Mesenchymal stem cell (in vitro differentiated cells and primary cell): ENCODE results near the gene VIT.
"Not testable (repeated sequence)": the region's sequence is repeated elsewhere in the genome, so short reads cannot be mapped to it uniquely, and the experiment has no call there.

Experiments
- DNase-seq: peaks from one replicate; pipeline ENCODE4 v3.0.0-alpha.2; 2013
- H2AFZ ChIP-seq: one replicate; pipeline ENCODE4 v1.6.1; 2013; ENCODE audit warnings: low read depth, mild to moderate bottlenecking, control low read depth, inconsistent platforms, low read length, moderate library complexity
- H2AK5ac ChIP-seq: 2 replicates; pipeline ENCODE4 v1.6.1; 2013; ENCODE audit warnings: low read length, moderate library complexity, mild to moderate bottlenecking, inconsistent platforms; ENCODE audit not compliant: severe bottlenecking
- H2BK120ac ChIP-seq: one replicate; pipeline ENCODE4 v1.6.1; 2013; ENCODE audit warnings: low read depth, mild to moderate bottlenecking, inconsistent platforms, low read length, moderate library complexity
- H2BK12ac ChIP-seq, 2 experiments: one replicate each; pipeline ENCODE4 v1.6.1; 2013; ENCODE audit warnings: inconsistent platforms in 2 of 2, low read length in 2 of 2, mild to moderate bottlenecking in 2 of 2, moderate library complexity in 2 of 2, control low read depth in 1 of 2
- H2BK15ac ChIP-seq: one replicate; pipeline ENCODE4 v1.6.1; 2013; ENCODE audit warnings: mild to moderate bottlenecking, low read depth, inconsistent platforms; ENCODE audit not compliant: poor library complexity, severe bottlenecking
- H2BK5ac ChIP-seq: 2 replicates; pipeline ENCODE4 v1.6.1; 2013; ENCODE audit warnings: low read depth, mild to moderate bottlenecking, low read length, control low read depth, inconsistent platforms; ENCODE audit not compliant: poor library complexity, severe bottlenecking
- H3K14ac ChIP-seq, 2 experiments: one replicate each; pipeline ENCODE4 v1.6.1; 2013; ENCODE audit warnings: inconsistent platforms in 2 of 2, low read length in 2 of 2, control low read depth in 1 of 2, mild to moderate bottlenecking in 1 of 2, moderate library complexity in 1 of 2
- H3K18ac ChIP-seq, 2 experiments: one replicate each; pipeline ENCODE4 v1.6.1; 2013; ENCODE audit warnings: inconsistent platforms in 2 of 2, low read length in 2 of 2, control low read depth in 1 of 2, low read depth in 1 of 2, mild to moderate bottlenecking in 1 of 2
- H3K23ac ChIP-seq, 2 experiments: one replicate each; pipeline ENCODE4 v1.6.1; 2013; ENCODE audit warnings: inconsistent platforms in 2 of 2, low read length in 2 of 2, mild to moderate bottlenecking in 2 of 2, moderate library complexity in 2 of 2, control low read depth in 1 of 2
- H3K27ac ChIP-seq: 2 replicates; pipeline ENCODE4 v1.5.1; 2013; ENCODE audit warnings: mild to moderate bottlenecking, moderate library complexity, low read length, control low read depth, inconsistent platforms; ENCODE audit not compliant: poor library complexity, severe bottlenecking
- H3K27me3 ChIP-seq, 2 experiments: 2 replicates each; pipeline versions ENCODE4 v1.6.1 to v1.7.0; 2013; ENCODE audit warnings: low read length in 2 of 2, mild to moderate bottlenecking in 2 of 2, moderate library complexity in 2 of 2, control low read depth in 1 of 2, inconsistent platforms in 1 of 2; ENCODE audit not compliant: control insufficient read depth in 1 of 2, insufficient read depth in 1 of 2
- H3K36me3 ChIP-seq, 2 experiments: 2 replicates each; pipeline versions ENCODE4 v1.6.1 to v1.7.0; 2013; ENCODE audit warnings: low read length in 2 of 2, control low read depth in 1 of 2, inconsistent platforms in 1 of 2, low read depth in 1 of 2, mild to moderate bottlenecking in 1 of 2; ENCODE audit not compliant: insufficient read depth in 2 of 2, control insufficient read depth in 1 of 2
- H3K4ac ChIP-seq, 2 experiments: one replicate each; pipeline ENCODE4 v1.6.1; 2013; ENCODE audit warnings: inconsistent platforms in 2 of 2, low read length in 2 of 2, mild to moderate bottlenecking in 2 of 2, moderate library complexity in 2 of 2, control low read depth in 1 of 2, low read depth in 1 of 2
- H3K4me1 ChIP-seq: 2 replicates; pipeline ENCODE4 v1.6.1; 2013; ENCODE audit warnings: low read depth, low read length, control low read depth; ENCODE audit not compliant: control insufficient read depth, insufficient read depth
- H3K4me2 ChIP-seq: 2 replicates; pipeline ENCODE4 v1.6.1; 2013; ENCODE audit warnings: low read length, mild to moderate bottlenecking, inconsistent platforms; ENCODE audit not compliant: poor library complexity, severe bottlenecking
- H3K4me3 ChIP-seq, 2 experiments: 2 replicates each; pipeline versions ENCODE4 v1.5.1 to v1.7.0; 2013; ENCODE audit warnings: low read length in 2 of 2, mild to moderate bottlenecking in 2 of 2, control low read depth in 1 of 2, low read depth in 1 of 2; ENCODE audit not compliant: insufficient read depth in 1 of 2
- H3K79me1 ChIP-seq: replicated peaks from 2 replicates; pipeline ENCODE4 v1.6.1; 2013; ENCODE audit warnings: mild to moderate bottlenecking, control low read depth, low read length, inconsistent platforms; ENCODE audit not compliant: poor library complexity, severe bottlenecking
- H3K9ac ChIP-seq: 2 replicates; pipeline ENCODE4 v1.7.0; 2013; ENCODE audit warnings: mild to moderate bottlenecking, low read length, moderate library complexity
- H3K9me3 ChIP-seq: 2 replicates; pipeline ENCODE4 v1.7.0; 2013; ENCODE audit warnings: mild to moderate bottlenecking, low read length; ENCODE audit not compliant: control insufficient read depth
- H4K8ac ChIP-seq: one replicate; pipeline ENCODE4 v1.6.1; 2013; ENCODE audit warnings: inconsistent platforms, mild to moderate bottlenecking, low read length, moderate library complexity
- H4K91ac ChIP-seq: one replicate; pipeline ENCODE4 v1.6.1; 2013; ENCODE audit warnings: mild to moderate bottlenecking, low read length, inconsistent platforms
- WGBS: methylation state at CpG from one replicate; pipeline ENCODE4 v1.1.7; 2013; ENCODE audit warnings: mixed read lengths; 5-methylcytosine and 5-hydroxymethylcytosine counted together

VIT gene

GRCh38 chr2:36824273-36824672, 127.8 kb downstream of the VIT start:
- no peak overlapping the region for H2BK15ac ChIP-seq
- H2AK5ac ChIP-seq = no peak overlapping the region
- H2BK5ac ChIP-seq = no peak overlapping the region
- peaks cover 0 to 4% of the 10 kb centered on the region in 2 experiments for H3K27me3 ChIP-seq
- no peak overlapping the region for H4K8ac ChIP-seq
- no peak overlapping the region for H3K23ac ChIP-seq
- no peak overlapping the region for H3K4ac ChIP-seq
- no peak overlapping the region for H3K18ac ChIP-seq
- no peak overlapping the region for H2BK12ac ChIP-seq
- no peak overlapping the region for H3K27ac ChIP-seq
- no peak overlapping the region for H2BK120ac ChIP-seq
- no peak overlapping the region for H3K4me3 ChIP-seq
- H3K9ac ChIP-seq = no peak overlapping the region
- no peak overlapping the region for H4K91ac ChIP-seq
- no peaks in the 10 kb centered on the region for H3K79me1 ChIP-seq
- H3K4me1 ChIP-seq = peaks cover 2% of the 10 kb centered on the region
- no peaks in the 10 kb centered on the region for H3K36me3 ChIP-seq
- H3K9me3 ChIP-seq = no peaks in the 10 kb centered on the region
- WGBS = 78% methylated on average over 7 of the region's 7 CpGs
- H3K14ac ChIP-seq = no peak overlapping the region
- no peak overlapping the region for H2AFZ ChIP-seq
- no peak overlapping the region for H3K4me2 ChIP-seq
- DNase-seq = no peak

- not testable (repeated sequence) for H3K27me3 ChIP-seq, H2BK5ac ChIP-seq, H4K8ac ChIP-seq, DNase-seq, H3K79me1 ChIP-seq, H2AFZ ChIP-seq, H2BK12ac ChIP-seq, H3K36me3 ChIP-seq, H3K4ac ChIP-seq, H3K4me2 ChIP-seq, H2BK120ac ChIP-seq, H3K14ac ChIP-seq, H3K4me1 ChIP-seq, H3K23ac ChIP-seq, H4K91ac ChIP-seq, H3K9me3 ChIP-seq, H2AK5ac ChIP-seq, H2BK15ac ChIP-seq, H3K4me3 ChIP-seq, H3K18ac ChIP-seq, H3K9ac ChIP-seq, H3K27ac ChIP-seq
- WGBS = 94% methylated on average over 2 of the region's 2 CpGs
Observed at GRCh38 chr2:36824683-36825082, 128.2 kb downstream of the VIT start.

GRCh38 chr2:36831185-36831584, 134.7 kb downstream of the VIT start:
- H3K27me3 ChIP-seq = no peaks in the 10 kb centered on the region
- no peak overlapping the region for H3K4ac ChIP-seq
- no peak overlapping the region for H3K14ac ChIP-seq
- no peak overlapping the region for H3K4me3 ChIP-seq
- H2AK5ac ChIP-seq = no peak overlapping the region
- H3K4me1 ChIP-seq = no peaks in the 10 kb centered on the region
- no peak overlapping the region for H3K4me2 ChIP-seq
- no peaks in the 10 kb centered on the region for H3K79me1 ChIP-seq
- WGBS = 92% methylated on average over 1 of the region's 1 CpG
- H3K27ac ChIP-seq = no peak overlapping the region
- DNase-seq = no peak
- no peaks in the 10 kb centered on the region for H3K36me3 ChIP-seq
- H3K23ac ChIP-seq = no peak overlapping the region
- no peak overlapping the region for H2BK120ac ChIP-seq
- H4K8ac ChIP-seq = no peak overlapping the region
- no peak overlapping the region for H3K9ac ChIP-seq
- no peak overlapping the region for H2BK5ac ChIP-seq
- no peaks in the 10 kb centered on the region for H3K9me3 ChIP-seq
- no peak overlapping the region for H3K18ac ChIP-seq
- H4K91ac ChIP-seq = no peak overlapping the region
- no peak overlapping the region for H2AFZ ChIP-seq
- H2BK12ac ChIP-seq = no peak overlapping the region
- H2BK15ac ChIP-seq = no peak overlapping the region

- no peaks in the 10 kb centered on the region for H3K9me3 ChIP-seq
- no peak overlapping the region for H3K27ac ChIP-seq
- H3K9ac ChIP-seq = no peak overlapping the region
Observed at GRCh38 chr2:36834203-36834602, 137.7 kb downstream of the VIT start.

More at GRCh38 chr2:36834203-36834602, 137.7 kb downstream of the VIT start:
- no peak overlapping the region for H2BK12ac ChIP-seq
- no peak overlapping the region for H2BK15ac ChIP-seq
- H2AK5ac ChIP-seq = no peak overlapping the region
- H4K8ac ChIP-seq = no peak overlapping the region
- H3K18ac ChIP-seq = no peak overlapping the region
- no peaks in the 10 kb centered on the region for H3K27me3 ChIP-seq
- H3K4ac ChIP-seq = no peak overlapping the region
- H3K4me3 ChIP-seq = no peak overlapping the region
- no peak overlapping the region for H2AFZ ChIP-seq
- H3K79me1 ChIP-seq = no peaks in the 10 kb centered on the region
- WGBS = 75% methylated on average over 2 of the region's 2 CpGs
- H3K36me3 ChIP-seq = no peaks in the 10 kb centered on the region
- H4K91ac ChIP-seq = no peak overlapping the region
- H3K23ac ChIP-seq = no peak overlapping the region
- no peak overlapping the region for H3K4me2 ChIP-seq
- no peak overlapping the region for H2BK5ac ChIP-seq
- H3K4me1 ChIP-seq = no peaks in the 10 kb centered on the region
- no peak for DNase-seq
- H3K14ac ChIP-seq = no peak overlapping the region
- H2BK120ac ChIP-seq = no peak overlapping the region
